ENCODE data around the gene WBP2. TPM values are rescaled to one million over a fixed set of nuclear protein-coding genes. Genes with fewer than 3 reads are reported as not detected.

Gene WBP2
- total RNA-seq, 1 experiment from 2014 or later, result 72.3 TPM

GRCh38 chr17:75845933-75846691, 9.0 kb downstream of the WBP2 start:
- intact Hi-C loops (cut with micrococcal nuclease; ENCODE audit: unreplicated experiment), result loop anchor here (1.0 kb wide), 1 partner anchor 9 kb away; the partner anchor contains the start of gene WBP2
- H3K9me3 Mint-ChIP-seq (ENCODE audit: unreplicated experiment), result no peaks in the 10 kb centered on the region
- H3K27ac Mint-ChIP-seq (ENCODE audit: unreplicated experiment), result peak overlapping the region; percentile 93
- H3K4me3 Mint-ChIP-seq (ENCODE audit: unreplicated experiment), result peak overlapping the region; percentile 54
- peaks cover 36% of the 10 kb centered on the region for H3K36me3 Mint-ChIP-seq (ENCODE audit: insufficient read depth, unreplicated experiment)
- Histone ChIP-seq H3K4me1 (peaks cover 41% of the 10 kb centered on the region), H3K4me3 (ENCODE audit: low read depth, low read length) (no peak overlapping the region), H3K36me3 (ENCODE audit: control insufficient read depth, insufficient read depth, low read length) (peaks cover 8% of the 10 kb centered on the region), H3K9me3 (no peaks in the 10 kb centered on the region), H3K27me3 (replicated peaks; ENCODE audit: control insufficient read depth, insufficient read depth, low read length) (no peaks in the 10 kb centered on the region)
- TSS peak; percentile 70 for BruUV-seq (replicated peaks)
- CTCF ChIA-PET, result interaction anchor here (0.5 to 2.8 kb wide), 8 partner anchors 9 to 135 kb away, joined by 3 to 34 read pairs (median 4); partner anchors contain the start of gene WBP2
- peak; percentile 60 to 75 for DNase-seq
- H3K27me3 Mint-ChIP-seq (ENCODE audit: insufficient read depth, unreplicated experiment), result no peaks in the 10 kb centered on the region
- POLR2A ChIA-PET, result interaction anchor here (0.5 to 3.7 kb wide), 3 partner anchors 9 to 77 kb away, joined by 4 to 30 read pairs (median 15); partner anchors contain the start of gene WBP2
- peaks cover 26% of the 10 kb centered on the region for H3K4me1 Mint-ChIP-seq (ENCODE audit: low read depth, unreplicated experiment)
- peak in 1 of 2 experiments; percentile 23 for TF ChIP-seq CTCF (IDR thresholded peaks at IDR 0.05; ENCODE audit: insufficient read depth in 1 of 2, low read depth in 1 of 2, low read length in 1 of 2, severe bottlenecking in 1 of 2, unreplicated experiment in 1 of 2)

- no TSS peak for BruUV-seq (replicated peaks)
- Histone ChIP-seq H3K36me3 (ENCODE audit: control insufficient read depth, insufficient read depth, low read length) (peaks cover 8% of the 10 kb centered on the region), H3K27me3 (replicated peaks; ENCODE audit: control insufficient read depth, insufficient read depth, low read length) (no peaks in the 10 kb centered on the region), H3K4me1 (peaks cover 41% of the 10 kb centered on the region), H3K9me3 (no peaks in the 10 kb centered on the region), H3K4me3 (ENCODE audit: low read depth, low read length) (no peak overlapping the region)
- ChIA-PET POLR2A (interaction anchor here (2.5 to 3.7 kb wide), 2 partner anchors 10 to 65 kb away, joined by 15 to 30 read pairs; partner anchors contain the start of gene WBP2), CTCF (interaction anchor here (0.5 to 2.8 kb wide), 7 partner anchors 10 to 166 kb away, joined by 3 to 34 read pairs (median 4); partner anchors contain the start of gene WBP2)
- peak; percentile 85 to 89 for DNase-seq
- TF ChIP-seq CTCF (IDR thresholded peaks at IDR 0.05; ENCODE audit: insufficient read depth in 1 of 2, low read depth in 1 of 2, low read length in 1 of 2, severe bottlenecking in 1 of 2, unreplicated experiment in 1 of 2), result peak; percentile 72 to 86
- Mint-ChIP-seq H3K9me3 (ENCODE audit: unreplicated experiment) (no peaks in the 10 kb centered on the region), H3K4me3 (ENCODE audit: unreplicated experiment) (no peak overlapping the region), H3K36me3 (ENCODE audit: insufficient read depth, unreplicated experiment) (peaks cover 27% of the 10 kb centered on the region), H3K27ac (ENCODE audit: unreplicated experiment) (peak overlapping the region; percentile 93), H3K27me3 (ENCODE audit: insufficient read depth, unreplicated experiment) (no peaks in the 10 kb centered on the region), H3K4me1 (ENCODE audit: low read depth, unreplicated experiment) (peaks cover 26% of the 10 kb centered on the region)
- intact Hi-C loops (cut with micrococcal nuclease; ENCODE audit: unreplicated experiment), result no loop called here
These were observed 9.9 kb downstream of the WBP2 start for GRCh38 chr17:75845058-75845711.

- TF ChIP-seq CTCF (IDR thresholded peaks at IDR 0.05; ENCODE audit: insufficient read depth in 1 of 2, low read depth in 1 of 2, low read length in 1 of 2, severe bottlenecking in 1 of 2, unreplicated experiment in 1 of 2), result no peak
- Histone ChIP-seq H3K36me3 (ENCODE audit: control insufficient read depth, insufficient read depth, low read length) (peaks cover 8% of the 10 kb centered on the region), H3K4me1 (peaks cover 41% of the 10 kb centered on the region), H3K4me3 (ENCODE audit: low read depth, low read length) (no peak overlapping the region), H3K27me3 (replicated peaks; ENCODE audit: control insufficient read depth, insufficient read depth, low read length) (no peaks in the 10 kb centered on the region), H3K9me3 (no peaks in the 10 kb centered on the region)
- intact Hi-C loops (cut with micrococcal nuclease; ENCODE audit: unreplicated experiment), result no loop called here
- Mint-ChIP-seq H3K36me3 (ENCODE audit: insufficient read depth, unreplicated experiment) (peaks cover 21% of the 10 kb centered on the region), H3K4me3 (ENCODE audit: unreplicated experiment) (no peak overlapping the region), H3K9me3 (ENCODE audit: unreplicated experiment) (no peaks in the 10 kb centered on the region), H3K27ac (ENCODE audit: unreplicated experiment) (peak overlapping the region; percentile 93), H3K4me1 (ENCODE audit: low read depth, unreplicated experiment) (peaks cover 26% of the 10 kb centered on the region), H3K27me3 (ENCODE audit: insufficient read depth, unreplicated experiment) (no peaks in the 10 kb centered on the region)
- peak; percentile 56 to 83 for DNase-seq
- CTCF ChIA-PET, result interaction anchor here (0.6 to 2.8 kb wide), 2 partner anchors 11 to 167 kb away, joined by 3 to 34 read pairs; partner anchors contain the start of gene WBP2
- POLR2A ChIA-PET, result interaction anchor here (2.5 to 3.7 kb wide), 2 partner anchors 11 to 65 kb away, joined by 15 to 30 read pairs; partner anchors contain the start of gene WBP2
- BruUV-seq (replicated peaks), result no TSS peak
These were observed 10.5 kb downstream of the WBP2 start for GRCh38 chr17:75844530-75845057.

All from Caco-2 (cell line).